ENCODE results near the gene NKPD1.

The NKPD1 gene

DNA sequence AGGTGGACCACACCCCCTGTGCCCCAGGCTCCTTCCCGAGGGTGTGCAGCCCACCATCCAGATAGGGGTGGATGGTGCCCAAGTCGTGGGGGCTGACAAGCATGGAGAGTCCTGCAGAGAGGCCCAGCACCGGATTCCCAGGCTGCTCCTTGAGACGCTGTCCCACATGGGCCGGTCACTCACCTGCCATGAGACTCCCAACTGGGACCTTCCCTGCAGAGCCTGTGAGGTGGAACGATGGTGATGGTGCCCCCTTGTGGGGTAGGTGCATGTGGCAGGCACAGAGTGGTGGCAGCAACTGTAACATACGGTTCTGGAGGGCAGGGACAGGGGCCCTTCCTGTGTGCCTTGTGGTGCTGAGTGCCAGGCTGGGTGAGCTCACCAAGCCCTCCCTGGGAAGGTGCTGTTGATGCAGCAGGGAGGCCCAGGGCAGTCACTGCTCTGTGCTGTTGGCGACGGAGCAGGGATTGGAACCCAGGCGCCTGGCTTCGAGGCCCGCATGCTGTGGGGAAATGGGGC lies 34.7 kb downstream of the NKPD1 start:
- no peaks in the 10 kb centered on the region for H3K27me3 ChIP-seq (ENCODE audit: low read depth, low read length)
- no peak overlapping the region for H3K4me2 ChIP-seq (ENCODE audit: low read length)
- H3K4me1 ChIP-seq (ENCODE audit: low read length), result peaks cover 4% of the 10 kb centered on the region
- no peak overlapping the region for H3K9ac ChIP-seq (ENCODE audit: low read length)
- no peak overlapping the region for H2AFZ ChIP-seq (ENCODE audit: low read depth, low read length)
- no peak overlapping the region for H3K4me3 ChIP-seq (ENCODE audit: low read length)
- no peaks in the 10 kb centered on the region for H3K36me3 ChIP-seq (replicated peaks; ENCODE audit: low read depth, low read length)
- no peaks in the 10 kb centered on the region for H3K9me3 ChIP-seq (ENCODE audit: insufficient read depth, low read length)
- peaks cover 42% of the 10 kb centered on the region for H3K79me2 ChIP-seq (ENCODE audit: low read length)
- H3K27ac ChIP-seq (ENCODE audit: low read length), result no peak overlapping the region
- peaks cover 28% of the 10 kb centered on the region for H4K20me1 ChIP-seq (ENCODE audit: insufficient read depth, low read length)
- no peak for TF ChIP-seq EZH2phosphoT487 (IDR thresholded peaks at IDR 0.05; ENCODE audit: low read depth)
- TF ChIP-seq, protein P1, sequence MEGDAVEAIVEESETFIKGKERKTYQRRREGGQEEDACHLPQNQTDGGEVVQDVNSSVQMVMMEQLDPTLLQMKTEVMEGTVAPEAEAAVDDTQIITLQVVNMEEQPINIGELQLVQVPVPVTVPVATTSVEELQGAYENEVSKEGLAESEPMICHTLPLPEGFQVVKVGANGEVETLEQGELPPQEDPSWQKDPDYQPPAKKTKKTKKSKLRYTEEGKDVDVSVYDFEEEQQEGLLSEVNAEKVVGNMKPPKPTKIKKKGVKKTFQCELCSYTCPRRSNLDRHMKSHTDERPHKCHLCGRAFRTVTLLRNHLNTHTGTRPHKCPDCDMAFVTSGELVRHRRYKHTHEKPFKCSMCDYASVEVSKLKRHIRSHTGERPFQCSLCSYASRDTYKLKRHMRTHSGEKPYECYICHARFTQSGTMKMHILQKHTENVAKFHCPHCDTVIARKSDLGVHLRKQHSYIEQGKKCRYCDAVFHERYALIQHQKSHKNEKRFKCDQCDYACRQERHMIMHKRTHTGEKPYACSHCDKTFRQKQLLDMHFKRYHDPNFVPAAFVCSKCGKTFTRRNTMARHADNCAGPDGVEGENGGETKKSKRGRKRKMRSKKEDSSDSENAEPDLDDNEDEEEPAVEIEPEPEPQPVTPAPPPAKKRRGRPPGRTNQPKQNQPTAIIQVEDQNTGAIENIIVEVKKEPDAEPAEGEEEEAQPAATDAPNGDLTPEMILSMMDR (IDR thresholded peaks at IDR 0.05; ENCODE audit: low read depth, low read length), result peak; percentile 82

DNA sequence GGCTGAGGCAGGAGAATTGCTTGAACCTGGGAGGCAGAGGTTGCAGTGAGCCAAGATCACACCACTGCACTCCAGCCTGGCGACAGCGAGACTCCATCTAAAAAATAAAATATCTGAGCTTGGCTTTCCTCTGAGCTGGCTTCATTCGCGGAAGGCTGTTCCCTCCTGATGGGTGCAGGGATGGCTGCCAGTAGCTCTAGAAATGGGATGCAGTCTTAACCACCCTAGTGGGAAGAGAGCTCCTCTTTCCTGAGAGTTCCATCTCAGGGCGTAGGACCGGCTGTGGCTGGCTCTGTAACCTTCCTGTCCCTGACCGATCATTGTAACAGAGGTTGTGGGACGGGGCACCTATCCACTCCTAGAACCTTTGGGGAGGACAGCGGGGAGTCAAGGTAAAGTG lies 35.4 kb downstream of the NKPD1 start:
- TF ChIP-seq EZH2phosphoT487 (IDR thresholded peaks at IDR 0.05; ENCODE audit: low read depth), result no peak
- TF ChIP-seq, protein P1 (IDR thresholded peaks at IDR 0.05; ENCODE audit: low read depth, low read length), result no peak
- H4K20me1 ChIP-seq (ENCODE audit: insufficient read depth, low read length), result peaks cover 32% of the 10 kb centered on the region
- no peak overlapping the region for H3K9ac ChIP-seq (ENCODE audit: low read length)
- H2AFZ ChIP-seq (ENCODE audit: low read depth, low read length), result no peak overlapping the region
- H3K4me2 ChIP-seq (ENCODE audit: low read length), result no peak overlapping the region
- H3K79me2 ChIP-seq (ENCODE audit: low read length), result peaks cover 47% of the 10 kb centered on the region
- no peak overlapping the region for H3K4me3 ChIP-seq (ENCODE audit: low read length)
- no peaks in the 10 kb centered on the region for H3K27me3 ChIP-seq (ENCODE audit: low read depth, low read length)
- no peaks in the 10 kb centered on the region for H3K36me3 ChIP-seq (replicated peaks; ENCODE audit: low read depth, low read length)
- H3K9me3 ChIP-seq (ENCODE audit: insufficient read depth, low read length), result no peaks in the 10 kb centered on the region
- no peak overlapping the region for H3K27ac ChIP-seq (ENCODE audit: low read length)
- peaks cover 4% of the 10 kb centered on the region for H3K4me1 ChIP-seq (ENCODE audit: low read length)

DNA sequence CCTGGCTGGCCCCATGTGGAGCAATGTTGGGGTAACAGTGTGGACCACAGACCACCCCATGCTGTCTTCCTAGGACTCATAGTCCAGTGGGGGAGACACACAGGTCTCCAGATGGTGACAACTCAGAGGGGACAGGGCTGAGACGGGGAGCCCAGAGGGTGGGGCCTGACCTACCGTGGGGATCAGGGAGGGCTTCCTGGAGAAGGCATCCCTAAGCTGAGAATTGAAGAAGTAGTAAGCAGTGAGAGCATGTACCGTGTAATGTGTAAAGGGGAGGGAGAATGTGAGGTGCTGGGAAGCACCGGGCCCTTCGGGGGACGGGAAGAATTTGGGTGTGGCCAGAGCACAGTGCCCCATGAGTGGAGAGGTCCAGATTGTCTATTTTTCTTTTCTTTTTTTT lies 36.8 kb downstream of the NKPD1 start:
- Histone ChIP-seq H3K27ac (ENCODE audit: low read length) (no peak overlapping the region), H3K4me1 (ENCODE audit: low read length) (peaks cover 4% of the 10 kb centered on the region), H2AFZ (ENCODE audit: low read depth, low read length) (no peak overlapping the region), H3K9me3 (ENCODE audit: insufficient read depth, low read length) (no peaks in the 10 kb centered on the region), H3K36me3 (replicated peaks; ENCODE audit: low read depth, low read length) (no peaks in the 10 kb centered on the region), H3K4me2 (ENCODE audit: low read length) (no peak overlapping the region), H3K79me2 (ENCODE audit: low read length) (peaks cover 56% of the 10 kb centered on the region), H3K27me3 (ENCODE audit: low read depth, low read length) (no peaks in the 10 kb centered on the region), H3K9ac (ENCODE audit: low read length) (no peak overlapping the region), H3K4me3 (ENCODE audit: low read length) (no peak overlapping the region), H4K20me1 (ENCODE audit: insufficient read depth, low read length) (peaks cover 38% of the 10 kb centered on the region)
- TF ChIP-seq, protein P1 (IDR thresholded peaks at IDR 0.05; ENCODE audit: low read depth, low read length), result no peak
- TF ChIP-seq EZH2phosphoT487 (IDR thresholded peaks at IDR 0.05; ENCODE audit: low read depth), result no peak

DNA sequence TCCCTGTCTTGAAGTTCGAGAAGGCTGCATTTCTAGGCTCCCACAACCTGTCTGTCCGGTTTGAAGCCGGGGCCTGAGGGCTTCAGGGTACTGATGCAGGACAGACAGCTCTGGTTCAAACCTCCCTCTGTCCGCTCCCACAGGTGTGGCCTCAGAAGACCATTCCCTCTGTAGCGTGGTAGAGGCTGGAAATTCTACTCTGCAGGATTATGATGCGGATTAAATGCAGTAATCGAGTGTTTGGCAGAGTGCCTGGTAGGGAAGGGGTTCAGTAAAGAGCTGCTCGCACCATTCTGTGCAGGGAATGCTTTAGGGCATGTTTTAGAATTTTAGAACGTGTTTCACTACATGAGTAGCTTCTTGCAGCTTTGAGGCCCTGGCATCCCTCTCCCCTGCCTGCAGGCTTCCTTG lies 37.3 kb downstream of the NKPD1 start:
- H3K79me2 ChIP-seq (ENCODE audit: low read length), result peaks cover 55% of the 10 kb centered on the region
- TF ChIP-seq, protein P1 (IDR thresholded peaks at IDR 0.05; ENCODE audit: low read depth, low read length), result no peak
- TF ChIP-seq EZH2phosphoT487 (IDR thresholded peaks at IDR 0.05; ENCODE audit: low read depth), result no peak
- H3K4me3 ChIP-seq (ENCODE audit: low read length), result no peak overlapping the region
- peaks cover 9% of the 10 kb centered on the region for H3K4me1 ChIP-seq (ENCODE audit: low read length)
- no peak overlapping the region for H3K27ac ChIP-seq (ENCODE audit: low read length)
- no peak overlapping the region for H3K9ac ChIP-seq (ENCODE audit: low read length)
- H2AFZ ChIP-seq (ENCODE audit: low read depth, low read length), result no peak overlapping the region
- peaks cover 41% of the 10 kb centered on the region for H4K20me1 ChIP-seq (ENCODE audit: insufficient read depth, low read length)
- H3K36me3 ChIP-seq (replicated peaks; ENCODE audit: low read depth, low read length), result no peaks in the 10 kb centered on the region
- no peaks in the 10 kb centered on the region for H3K9me3 ChIP-seq (ENCODE audit: insufficient read depth, low read length)
- H3K4me2 ChIP-seq (ENCODE audit: low read length), result no peak overlapping the region
- no peaks in the 10 kb centered on the region for H3K27me3 ChIP-seq (ENCODE audit: low read depth, low read length)

Data from OCI-LY3 (cell line).